Stimulated activated CD4-positive, alpha-beta T cell treated with anti-CD3 and anti-CD28 coated beads, Interleukin-4, amount 100 ng/mL, for 1 hour (primary cell): Measurements from ENCODE around the gene CD47.

ENCODE experiments used
- DNase-seq: peaks from one replicate; pipeline ENCODE4 v3.0.0-alpha.2; 2020

CD47 gene

DNA sequence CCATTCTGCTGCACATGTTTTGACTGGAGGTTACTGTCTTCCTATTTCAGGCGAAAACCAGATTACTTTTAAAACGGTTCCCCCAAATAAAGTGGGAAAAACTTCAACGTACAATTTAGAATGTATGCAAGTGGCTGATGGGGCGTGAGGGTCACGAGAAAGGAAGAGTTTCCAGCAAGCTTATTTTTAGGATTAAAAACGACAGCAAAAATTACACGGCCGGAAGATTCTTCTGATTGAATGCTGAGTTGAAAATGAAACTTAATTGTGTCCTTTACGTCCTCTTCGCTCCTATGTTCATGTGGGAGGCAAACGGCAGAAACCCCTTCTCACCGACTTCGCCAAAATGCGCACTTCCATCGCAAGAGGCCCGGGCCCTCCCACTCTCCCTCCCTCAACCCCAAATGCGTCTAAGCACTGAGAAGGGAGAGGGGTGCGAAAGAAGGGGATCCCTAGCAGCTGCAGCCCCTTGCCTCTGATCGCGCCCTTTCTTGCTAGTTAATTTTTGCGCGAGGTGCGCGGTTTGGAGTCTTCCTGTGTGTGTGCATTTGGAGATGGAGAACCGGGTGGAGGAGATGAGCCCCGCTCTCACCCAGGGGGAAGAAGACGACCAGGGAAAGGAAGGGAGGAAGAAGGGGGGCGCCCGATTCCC, 656 bp downstream of the CD47 start:
- peak; percentile 63 for DNase-seq

DNA sequence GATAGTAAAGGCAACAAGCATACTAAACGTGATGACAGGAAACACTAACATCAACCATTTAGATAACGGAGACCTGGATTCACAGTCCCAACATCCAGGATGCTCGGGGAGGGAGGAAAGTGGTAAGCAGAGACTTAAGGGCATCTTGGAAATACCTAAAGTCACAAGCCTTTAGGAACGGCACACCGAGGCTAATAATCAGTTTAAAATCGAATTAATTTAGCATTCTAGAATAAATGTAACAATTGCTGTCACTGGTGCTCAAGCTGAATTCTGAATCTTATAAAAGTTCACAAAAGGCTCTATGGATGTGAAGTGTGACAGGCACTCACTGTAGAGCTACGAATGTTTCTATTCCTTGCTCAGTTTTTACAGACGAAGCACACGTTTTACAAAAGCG, 1.3 kb downstream of the CD47 start:
- no peak for DNase-seq

DNA sequence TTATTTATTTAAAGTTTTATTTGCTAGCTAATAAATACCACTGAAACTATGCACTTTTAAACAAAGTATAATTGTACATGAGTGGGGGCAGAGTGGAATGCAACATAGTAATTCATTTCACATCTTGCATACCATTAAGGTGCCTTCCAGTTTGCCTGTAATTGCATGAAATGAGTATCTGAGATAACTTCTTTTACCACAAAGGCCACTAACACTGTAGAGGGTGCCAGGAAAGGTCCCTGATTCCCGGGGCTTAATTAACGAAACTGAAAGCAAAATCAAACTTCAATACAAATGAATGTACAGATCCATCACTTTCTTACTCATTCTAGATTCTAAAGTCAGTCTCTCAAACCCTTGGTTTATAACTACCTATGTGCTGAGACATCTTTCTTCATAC, 2.1 kb downstream of the CD47 start:
- peak; percentile 15 for DNase-seq

DNA sequence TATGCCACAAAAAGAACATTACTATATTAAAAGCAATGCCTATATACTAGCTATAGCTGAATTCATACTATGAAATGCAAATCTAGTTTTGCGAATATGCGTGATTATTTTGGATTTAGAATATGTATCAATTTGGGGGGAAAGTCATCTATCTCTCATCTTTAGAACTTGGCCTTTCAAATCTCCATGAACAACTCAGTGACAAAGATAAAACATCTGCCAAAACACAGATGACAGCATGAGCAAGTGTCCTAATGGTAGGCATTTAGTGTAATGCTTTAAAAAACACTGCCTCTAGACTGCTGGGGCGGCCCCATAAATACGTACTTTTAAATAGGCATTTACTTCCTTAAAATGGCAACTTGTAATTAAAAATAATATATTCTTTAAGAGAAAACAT, 2.7 kb downstream of the CD47 start:
- DNase-seq: no peak

DNA sequence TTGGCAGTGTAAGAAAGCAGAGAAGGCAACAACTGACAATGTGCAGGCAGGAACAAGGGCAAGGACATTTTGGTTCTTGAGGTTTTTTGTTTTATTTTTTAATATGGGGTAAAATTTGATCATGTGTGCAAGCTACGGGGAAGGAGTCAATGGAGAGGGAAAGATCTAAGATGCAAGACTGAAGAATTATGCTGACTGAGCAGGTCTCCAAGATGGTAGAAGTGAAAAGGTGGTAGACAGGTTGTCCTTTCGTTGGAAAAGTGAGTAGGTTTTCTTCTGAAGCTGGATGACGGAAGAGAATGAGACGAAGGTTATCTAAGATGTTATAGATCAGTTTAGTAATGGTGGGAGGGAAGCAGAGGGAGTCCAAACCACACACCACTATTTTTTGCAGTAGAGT, 4.2 kb downstream of the CD47 start:
- DNase-seq: no peak

DNA sequence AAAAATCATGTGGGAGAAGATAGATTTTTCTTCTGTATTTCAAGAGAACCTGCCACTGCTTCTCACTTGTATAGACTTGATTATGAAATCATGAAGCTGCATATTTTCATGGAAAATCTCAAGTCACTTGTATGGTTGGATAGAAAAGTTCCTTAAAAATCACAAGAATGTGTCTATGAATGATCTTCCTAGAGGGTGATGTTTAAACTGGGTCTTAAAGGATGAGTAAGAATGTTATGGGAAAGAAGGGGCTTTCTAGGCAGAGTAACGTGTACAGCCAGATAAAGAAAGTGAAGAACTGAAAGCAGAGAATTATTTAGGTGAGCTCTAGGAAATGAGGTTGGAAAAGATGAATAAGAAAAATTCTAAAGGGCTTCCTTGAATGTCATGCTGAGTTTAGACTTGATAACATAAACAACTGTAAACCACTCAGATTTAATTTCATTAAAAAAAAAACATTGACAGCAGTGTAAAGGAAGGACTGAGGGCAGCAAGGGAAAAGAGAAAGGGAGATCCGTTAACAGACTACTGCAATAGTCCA, 5.0 kb downstream of the CD47 start:
- DNase-seq: no peak

DNA sequence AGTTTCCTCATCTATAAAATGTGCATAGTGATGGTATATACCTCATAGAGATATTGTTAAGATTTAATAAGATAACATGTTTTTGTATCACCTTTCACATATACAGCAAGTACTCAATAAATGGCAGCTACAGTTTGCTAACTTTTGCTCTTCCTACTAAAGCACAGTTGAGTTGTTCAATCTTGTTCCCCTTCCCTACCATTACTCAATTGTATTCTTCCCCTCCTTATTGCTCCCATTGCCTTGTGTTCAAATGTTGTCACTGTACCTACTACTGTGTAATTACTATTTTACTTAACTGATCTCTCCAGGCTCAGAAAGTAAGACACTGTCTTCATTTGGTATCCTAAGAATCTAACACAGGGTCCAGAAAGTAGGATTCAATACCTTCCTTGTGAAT, 5.5 kb downstream of the CD47 start:
- DNase-seq: no peak

DNA sequence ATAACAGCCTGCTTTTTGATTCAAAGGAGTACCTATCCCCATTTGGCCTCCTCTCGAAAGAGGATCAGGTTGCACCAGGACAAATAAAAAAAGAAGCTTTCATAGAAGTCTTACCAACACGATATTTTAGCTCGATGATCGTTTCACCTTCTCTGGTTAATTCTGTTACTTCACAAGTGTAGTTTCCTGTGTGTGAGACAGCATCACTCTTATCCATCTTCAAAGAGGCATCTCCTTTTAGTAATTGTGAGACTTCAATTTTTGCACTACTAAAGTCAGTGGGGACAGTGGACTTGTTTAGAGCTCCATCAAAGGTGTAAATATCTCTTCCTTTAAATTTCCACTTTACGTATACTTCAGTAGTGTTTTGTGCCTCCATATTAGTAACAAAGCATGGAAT, 11.0 kb downstream of the CD47 start:
- no peak for DNase-seq

DNA sequence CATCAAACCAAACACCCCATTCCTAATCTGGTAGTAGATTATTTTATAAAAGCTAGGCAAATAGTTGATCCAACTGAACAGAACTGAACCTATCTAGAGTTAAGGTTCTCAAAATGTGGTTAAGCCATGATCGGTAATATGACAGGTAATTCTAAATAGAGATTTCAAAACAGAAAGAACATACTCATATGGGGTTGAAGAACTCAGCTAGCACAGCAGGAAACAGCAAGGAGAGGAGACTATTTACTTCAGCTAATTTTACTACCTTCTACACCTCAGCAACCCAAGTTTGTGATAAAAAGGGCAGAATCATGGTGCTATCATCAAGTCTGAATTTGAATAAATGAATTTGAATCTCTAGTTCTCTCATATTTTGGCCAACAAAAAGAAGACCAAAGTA, 11.8 kb downstream of the CD47 start:
- no peak for DNase-seq

DNA sequence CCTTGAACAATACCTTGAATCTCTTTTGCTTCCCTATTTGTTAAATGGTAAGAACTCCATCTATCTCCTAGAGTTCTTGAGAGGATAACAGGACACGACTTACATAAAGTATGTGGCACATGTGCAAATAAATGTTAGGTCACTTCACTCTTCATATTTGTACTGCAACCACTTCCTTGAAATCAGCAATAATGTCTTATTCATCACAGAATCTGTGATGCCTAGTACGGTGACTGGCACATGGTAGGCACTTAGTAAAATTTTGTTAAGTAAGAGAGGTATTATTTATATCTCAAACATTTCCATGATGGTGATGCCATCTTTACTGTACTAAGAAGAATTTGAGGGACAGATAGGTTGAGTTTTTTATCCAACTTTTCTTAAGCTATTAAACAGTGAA, 14.3 kb downstream of the CD47 start:
- DNase-seq: no peak

DNA sequence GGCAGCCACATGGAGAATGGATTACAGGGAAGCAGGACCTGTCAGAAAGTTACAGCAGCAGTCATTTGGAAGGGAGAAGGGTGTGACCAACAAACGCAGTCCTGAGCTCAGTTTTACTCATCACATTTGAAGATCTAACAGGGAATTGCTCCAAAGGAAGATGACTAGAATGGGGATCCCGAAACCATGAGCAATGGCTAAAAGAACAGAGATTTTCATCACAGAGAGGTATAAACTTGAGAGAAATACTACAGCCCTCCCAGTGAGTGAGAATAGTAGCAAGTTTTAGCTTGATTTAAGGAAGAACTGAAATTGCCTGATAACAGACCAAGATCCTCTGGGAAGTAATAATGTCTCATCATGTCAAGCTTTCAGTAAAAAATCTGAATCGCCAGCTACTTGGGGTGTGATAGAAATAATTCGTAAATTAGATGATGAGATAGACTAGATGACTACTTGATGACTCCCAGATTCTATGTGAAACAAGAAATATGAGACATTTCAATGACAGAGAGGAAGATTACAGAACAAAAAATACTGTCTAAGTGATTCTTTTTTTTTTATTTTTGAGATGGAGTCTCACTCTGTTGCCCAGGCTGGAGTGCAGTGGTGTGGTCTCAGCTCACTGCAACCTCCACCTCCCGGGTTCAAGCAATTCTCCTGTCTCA, 16.9 kb downstream of the CD47 start:
- DNase-seq: no peak

DNA sequence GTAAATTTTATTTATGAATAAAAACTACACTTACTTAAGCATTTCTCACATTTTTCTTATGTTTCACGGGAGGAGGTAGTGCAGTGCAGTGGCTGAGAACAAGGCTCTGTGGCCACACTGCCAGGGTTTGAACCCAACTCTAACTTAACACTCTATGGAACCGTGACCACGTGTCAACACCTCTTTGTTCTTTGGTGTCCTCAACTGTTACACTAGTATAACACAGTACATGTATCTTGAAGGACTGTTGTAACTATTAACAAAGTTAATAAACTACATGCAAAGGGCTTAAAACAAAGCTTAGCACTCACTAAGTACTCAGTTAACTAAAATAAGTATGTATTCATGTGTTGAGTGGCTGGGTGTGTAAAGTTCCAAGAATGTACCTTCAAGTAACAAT, 19.5 kb downstream of the CD47 start:
- DNase-seq: no peak

DNA sequence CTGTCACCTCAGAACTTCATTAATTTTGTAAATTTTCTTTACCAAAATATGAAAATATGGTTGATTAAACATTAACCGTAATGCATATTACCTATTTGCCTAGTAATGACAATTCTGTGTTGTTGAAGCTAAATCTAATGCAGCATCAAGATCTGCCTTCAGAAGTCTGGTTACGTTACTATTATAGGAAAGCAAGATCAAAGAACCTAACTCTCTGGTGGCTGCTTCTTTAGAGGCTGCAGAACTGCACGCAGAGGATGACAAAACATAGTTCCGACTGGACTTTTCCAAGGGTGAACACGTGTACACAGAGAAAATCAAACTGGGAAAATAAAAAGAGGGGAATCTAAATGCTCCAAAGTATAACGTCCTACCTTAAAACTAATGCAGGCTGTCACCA, 20.5 kb downstream of the CD47 start:
- no peak for DNase-seq

DNA sequence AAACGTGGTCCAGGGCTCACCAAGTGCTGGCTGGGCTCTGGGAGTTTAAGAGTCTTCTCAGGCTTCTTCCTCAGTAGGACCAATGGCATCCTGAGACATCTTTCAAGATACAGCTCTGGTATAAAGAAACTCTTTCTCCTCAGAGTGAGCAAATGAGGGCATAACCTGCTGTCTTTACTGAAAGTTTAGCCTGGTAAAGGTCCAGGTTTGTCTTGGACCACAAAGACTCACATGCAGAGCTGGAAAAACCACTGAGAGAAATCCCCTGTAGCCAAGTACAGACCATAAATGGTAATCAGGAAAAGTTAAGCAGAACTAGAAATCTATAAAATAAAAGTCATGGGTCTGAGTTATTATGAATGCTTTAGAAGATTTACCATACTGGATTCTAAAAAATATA, 23.1 kb downstream of the CD47 start:
- DNase-seq: no peak

DNA sequence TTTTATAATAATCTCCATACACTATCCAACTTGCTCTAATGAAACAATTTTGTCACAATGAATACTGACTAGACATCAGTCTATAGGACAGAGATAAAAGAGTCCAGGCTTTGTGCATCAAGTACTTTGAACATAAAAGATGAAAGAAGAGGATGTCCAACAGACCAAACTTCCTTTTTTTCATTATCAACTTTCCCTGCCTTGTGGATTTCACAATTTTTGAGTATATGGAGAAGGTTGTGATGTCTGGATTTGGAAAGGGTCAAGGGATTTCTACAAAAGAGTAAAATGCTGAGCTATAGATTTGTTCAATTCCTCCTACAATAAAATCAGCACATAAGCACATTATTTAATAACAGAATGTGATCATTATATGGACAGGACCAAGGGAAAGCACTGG, 25.7 kb downstream of the CD47 start:
- DNase-seq: no peak

DNA sequence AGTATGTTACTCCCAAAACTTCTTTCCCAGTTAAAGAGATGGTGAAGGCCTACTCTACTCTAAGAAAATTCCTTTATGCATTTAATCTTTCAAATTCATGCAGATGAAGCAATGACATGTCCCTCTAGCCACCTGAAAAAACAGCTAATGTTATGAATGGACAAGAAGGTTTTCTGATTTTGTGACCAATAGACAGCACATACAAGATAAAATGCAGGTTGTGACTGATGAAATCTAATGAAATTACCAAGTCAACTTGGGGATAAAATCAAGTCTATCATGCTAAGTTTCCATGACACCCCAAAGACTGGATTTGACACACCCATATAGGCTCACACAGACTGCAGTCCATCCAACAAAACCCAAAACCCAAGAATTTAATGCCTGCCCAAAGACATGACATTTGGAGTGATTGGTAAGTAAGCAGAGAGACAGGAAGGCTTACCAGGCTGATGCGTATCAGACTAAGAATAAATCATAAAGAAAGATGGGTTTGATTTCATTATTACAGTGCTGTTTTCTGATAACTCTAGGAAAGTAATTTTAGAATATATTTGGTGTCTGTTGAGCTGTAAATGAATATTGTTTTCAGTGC, 26.4 kb downstream of the CD47 start:
- no peak for DNase-seq

DNA sequence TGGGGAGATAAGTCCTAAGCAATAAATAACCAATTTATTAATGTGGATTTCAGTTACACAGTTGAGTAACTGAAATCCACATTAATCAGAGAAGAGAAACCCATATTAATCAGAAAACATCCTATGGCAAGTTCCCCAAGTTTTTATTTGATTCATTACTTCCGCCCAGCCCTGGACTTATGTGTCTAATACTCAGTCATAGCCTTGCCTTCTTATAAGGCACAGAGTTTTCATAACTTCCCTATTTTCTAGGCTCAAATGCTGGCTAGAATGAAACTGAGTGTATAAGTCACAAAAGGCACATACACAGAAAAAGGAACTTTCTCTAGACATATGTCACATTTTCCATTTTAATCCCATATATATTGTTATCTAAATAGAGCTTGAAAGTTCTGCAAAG, 28.8 kb downstream of the CD47 start:
- DNase-seq: no peak

DNA sequence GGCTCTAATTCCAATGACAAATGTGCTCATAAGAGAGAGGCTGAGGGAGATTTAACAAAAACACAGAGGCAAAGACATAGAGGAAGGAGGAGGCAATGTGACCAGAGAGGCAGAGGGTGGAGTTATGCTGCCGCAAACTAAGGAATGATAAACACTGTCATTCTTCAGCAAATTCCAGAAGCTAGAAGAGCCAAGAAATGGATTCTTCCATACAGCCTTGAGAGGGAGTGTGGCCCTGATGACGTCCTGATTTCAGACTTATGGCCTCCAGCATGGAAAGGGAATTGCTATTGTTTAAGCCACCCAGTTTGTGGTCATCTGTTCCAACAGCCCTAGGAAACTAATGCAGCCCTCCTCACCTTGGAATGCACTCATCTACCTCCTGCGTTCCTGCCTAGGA, 30.5 kb downstream of the CD47 start:
- no peak for DNase-seq

DNA sequence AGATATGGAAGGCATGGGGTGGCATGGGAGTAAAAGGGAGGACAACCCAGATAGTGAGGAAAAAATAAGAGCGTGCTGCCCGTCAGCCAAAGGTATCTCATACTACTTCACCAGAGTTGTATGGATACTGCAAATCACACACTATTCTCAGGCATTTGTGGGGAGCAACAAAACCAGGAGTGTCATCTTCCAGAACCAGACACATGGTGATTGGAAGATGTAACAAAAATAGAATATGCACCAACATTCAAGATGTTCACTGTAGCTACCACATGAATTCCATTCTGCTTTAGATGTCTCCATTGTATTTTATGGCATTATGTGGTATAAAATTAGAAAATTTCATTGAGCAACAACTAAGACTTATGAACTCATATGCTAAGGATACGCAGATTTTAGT, 34.9 kb downstream of the CD47 start:
- DNase-seq: no peak

DNA sequence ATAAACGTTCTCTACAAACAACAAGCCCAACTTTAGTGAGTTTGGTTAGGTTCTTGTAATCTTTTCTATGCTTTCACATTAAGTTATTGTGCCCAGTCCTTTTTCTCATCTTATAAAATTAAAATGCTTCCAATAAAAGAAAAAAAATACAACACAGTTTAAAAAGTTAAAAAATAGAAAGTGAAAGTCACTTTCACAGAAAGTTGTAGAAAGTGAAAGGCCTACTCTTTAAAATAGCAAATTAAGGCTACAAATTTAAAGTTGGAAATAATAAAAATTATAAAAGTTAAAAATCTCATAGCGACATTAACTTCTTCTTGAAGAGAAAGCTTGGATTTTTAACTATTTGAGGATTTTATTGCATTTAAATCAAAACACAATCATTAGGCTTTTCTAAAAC, 35.9 kb downstream of the CD47 start:
- no peak for DNase-seq

DNA sequence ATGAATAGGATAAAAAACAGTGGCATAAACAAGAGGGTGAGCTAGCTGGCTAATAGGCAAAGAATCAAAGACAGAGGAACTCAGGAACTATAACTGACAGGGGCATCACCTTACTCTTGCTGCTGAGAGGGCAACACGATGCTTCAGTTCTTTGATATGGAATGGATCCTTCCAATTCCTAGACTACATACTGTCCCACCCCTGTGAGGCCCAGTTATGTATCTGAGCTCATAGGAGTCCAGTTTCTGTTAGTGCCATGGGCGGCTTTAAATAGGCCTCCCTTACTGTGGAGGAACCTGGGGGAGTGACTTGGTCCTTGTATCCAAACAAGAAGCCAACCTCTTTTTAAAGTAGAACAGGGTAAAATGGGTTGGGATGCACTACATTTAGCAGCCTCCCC, 37.3 kb downstream of the CD47 start:
- DNase-seq: no peak

DNA sequence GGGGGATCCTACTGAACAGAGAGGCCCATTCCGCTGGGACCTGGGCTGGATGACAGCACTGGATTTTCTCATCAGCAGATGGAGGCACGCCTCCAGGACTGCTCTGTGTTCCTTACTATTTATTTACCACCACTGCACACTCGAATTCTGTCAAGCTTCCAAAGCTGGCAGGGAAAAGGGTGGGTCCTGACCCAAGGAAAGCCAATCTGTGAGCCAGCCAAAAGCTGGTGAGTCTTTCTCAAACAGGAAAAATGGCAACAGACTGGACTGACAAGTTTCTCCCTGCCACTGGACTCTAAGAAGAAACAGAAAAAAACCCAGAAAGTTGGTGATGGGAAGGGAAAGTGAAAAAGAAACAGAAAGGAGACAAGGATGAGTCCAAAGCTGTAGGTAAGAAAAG, 37.8 kb downstream of the CD47 start:
- DNase-seq: no peak

DNA sequence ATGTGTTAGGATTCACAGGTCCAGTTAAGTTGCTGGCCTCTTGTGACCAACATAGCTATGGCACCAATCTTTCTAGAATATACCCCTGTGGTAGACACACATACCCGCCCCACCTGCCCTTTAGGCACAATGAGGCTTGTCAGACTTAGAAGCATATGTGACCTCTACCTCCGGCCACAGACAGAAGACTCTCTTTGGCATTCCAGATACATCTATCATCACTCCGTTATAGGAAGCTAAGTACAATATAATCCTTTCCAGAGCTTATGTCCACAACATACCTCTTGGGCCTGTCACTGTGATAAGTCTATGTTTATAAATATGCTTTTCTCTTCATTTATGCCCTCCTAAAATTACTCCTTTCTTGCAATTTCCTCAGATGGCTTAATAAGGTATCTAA, 39.8 kb downstream of the CD47 start:
- DNase-seq: no peak

DNA sequence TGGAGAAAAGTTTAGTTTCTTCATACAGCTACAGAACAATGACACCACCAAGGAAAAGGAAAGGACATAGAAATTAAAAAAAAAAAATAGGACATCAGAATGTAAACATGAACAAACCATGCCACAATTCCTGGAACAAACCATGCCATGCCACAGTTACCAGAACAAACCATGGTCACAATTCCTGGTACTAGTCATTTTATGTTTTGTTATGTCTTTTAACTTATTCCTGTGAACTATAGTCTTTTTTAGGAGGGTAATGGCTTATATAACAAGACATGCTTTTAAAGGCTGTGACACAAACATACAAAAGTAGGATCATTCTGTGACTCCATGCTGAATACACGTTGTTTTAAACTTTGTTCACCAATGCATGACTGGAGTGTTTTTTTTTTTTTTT, 42.8 kb downstream of the CD47 start:
- no peak for DNase-seq

DNA sequence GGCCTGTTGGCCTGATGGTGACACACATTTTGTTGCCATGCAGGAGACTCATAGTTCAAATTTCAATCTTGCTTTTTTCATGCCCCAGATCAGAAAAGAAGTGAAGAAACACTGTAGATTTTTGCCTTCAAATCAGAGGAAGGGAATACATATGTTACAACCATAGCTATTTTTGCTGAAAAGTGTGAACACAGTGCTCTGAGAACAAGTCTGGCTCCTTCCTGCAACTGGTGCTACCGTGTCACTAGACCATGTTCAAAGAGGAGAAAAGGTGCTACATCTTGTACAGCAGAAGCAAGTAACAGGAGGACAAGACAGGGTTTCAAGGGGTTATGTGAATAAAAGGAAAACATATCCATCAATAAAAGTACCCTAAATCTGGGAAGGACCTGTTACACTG, 44.6 kb downstream of the CD47 start:
- DNase-seq: no peak
